GM18909 (cell line): ENCODE results near the gene MAP2K3.
"Not testable (repeated sequence)": the region's sequence is repeated elsewhere in the genome, so short reads cannot be mapped to it uniquely, and the experiment has no call there.

Experiments used
- ATAC-seq: cut with Tn5 transposase; IDR thresholded peaks from one replicate; pipeline ENCODE4 v1.9.1; 2021; ENCODE audit warnings: mild to moderate bottlenecking; ENCODE audit not compliant: unreplicated experiment, poor library complexity

The MAP2K3 gene

DNA sequence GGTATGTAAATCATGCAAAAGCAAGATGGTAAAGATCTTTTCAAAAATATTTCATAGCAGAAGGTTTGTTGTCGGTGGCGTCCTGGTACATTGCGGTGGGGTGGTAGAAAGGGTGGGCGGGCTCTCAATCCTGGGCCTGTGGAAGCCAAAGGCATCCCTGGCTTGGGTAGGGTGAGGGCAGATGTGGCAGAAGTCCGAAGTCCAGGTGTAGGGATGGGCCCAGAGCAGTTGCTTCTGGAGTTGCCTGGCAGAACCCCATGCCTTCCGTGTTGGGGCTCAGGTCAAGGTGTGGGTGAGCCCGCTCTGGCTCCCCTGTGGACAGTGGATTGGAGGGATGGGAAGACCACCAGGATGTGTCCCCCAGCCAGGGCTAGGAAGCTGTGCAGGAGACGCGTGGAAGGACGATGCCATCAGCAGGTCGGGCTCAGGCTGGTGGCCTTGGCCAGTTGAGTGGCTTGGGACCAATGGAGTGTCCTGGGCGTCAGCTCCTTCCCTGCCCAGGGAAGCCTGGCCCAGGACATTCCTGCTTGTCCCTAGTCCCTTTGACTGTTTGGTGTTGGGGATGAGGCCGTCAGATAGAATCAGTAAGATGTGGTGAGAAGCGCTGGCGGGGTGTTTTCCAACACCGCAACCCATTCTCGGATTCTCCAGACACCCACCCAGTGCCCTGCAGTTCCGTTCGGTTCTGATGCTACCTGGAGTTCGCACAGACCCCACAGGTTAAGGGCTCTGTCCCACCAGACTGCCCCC, 21.1 kb downstream of the MAP2K3 start:
- ATAC-seq, result not testable (repeated sequence)

DNA sequence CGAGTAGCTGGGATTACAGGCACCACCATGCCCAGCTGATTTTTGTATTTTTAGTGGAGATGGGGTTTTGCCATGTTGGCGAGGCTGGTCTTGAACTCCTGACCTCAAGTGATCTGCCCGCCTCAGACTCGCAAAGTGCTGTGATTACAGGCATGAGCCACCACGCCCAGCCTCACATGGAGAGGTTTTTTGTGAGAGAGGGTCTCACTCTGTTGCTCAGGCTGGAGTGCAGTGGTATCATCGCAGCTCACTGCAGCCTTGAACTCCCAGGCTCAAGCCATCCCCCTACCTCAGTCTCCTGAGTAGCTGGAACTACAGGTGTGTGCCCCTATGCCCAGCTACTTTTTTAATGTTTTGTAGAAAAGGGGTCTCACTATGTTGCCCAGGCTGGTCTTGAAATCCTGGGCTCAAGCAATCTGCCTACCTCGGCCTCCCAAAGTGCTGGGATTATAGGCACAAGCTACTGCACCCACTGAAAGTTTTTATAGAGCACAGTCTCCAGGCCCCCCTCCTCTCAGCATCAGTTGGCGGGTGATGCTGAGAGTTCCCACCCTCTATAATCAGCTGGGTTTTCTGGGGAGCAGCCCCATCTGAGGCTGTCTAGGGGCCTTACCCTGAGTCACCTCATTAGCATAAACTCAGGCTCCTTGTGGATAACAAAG, 22.2 kb downstream of the MAP2K3 start:
- not testable (repeated sequence) for ATAC-seq

DNA sequence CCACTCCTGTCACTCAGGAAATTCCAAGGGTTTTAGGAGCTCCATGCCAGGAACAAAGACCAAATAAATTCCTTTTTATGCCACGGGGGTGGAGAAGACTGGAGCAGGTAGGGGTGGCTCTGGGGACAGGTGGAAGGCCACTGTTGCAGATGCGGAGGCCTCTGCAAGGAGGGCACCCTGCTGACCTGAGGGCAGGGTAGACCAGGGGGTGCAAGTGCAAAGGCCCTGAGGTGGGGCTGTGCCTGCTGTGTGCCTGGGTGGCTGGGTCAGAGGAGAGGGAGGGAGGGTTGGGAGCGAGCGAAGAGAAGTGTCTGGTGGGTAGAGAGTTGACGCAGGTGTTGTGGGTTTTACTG, 22.7 kb downstream of the MAP2K3 start:
- ATAC-seq, result not testable (repeated sequence)

DNA sequence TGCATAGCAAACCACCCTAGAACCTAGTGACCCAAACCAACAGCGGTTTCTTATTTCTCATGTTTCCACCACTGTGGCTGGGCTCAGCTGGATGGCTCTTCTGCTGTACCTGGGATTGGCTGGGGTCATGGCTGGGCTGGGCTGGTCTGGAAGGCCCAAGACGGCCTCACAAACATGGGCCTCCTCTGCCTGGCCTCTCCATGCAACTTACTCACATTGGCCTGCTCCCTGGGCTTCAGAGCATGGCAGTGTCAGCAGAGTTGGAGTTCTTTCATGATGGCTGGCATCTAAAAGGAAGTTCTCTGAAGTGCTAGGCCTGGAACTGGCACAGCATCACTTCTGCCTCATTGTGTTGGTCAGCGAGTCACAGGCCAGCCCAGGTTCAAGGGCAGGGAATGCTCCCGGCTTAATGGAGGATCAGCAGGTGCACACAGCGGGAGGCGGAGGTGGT, 24.4 kb downstream of the MAP2K3 start:
- ATAC-seq, result not testable (repeated sequence)

DNA sequence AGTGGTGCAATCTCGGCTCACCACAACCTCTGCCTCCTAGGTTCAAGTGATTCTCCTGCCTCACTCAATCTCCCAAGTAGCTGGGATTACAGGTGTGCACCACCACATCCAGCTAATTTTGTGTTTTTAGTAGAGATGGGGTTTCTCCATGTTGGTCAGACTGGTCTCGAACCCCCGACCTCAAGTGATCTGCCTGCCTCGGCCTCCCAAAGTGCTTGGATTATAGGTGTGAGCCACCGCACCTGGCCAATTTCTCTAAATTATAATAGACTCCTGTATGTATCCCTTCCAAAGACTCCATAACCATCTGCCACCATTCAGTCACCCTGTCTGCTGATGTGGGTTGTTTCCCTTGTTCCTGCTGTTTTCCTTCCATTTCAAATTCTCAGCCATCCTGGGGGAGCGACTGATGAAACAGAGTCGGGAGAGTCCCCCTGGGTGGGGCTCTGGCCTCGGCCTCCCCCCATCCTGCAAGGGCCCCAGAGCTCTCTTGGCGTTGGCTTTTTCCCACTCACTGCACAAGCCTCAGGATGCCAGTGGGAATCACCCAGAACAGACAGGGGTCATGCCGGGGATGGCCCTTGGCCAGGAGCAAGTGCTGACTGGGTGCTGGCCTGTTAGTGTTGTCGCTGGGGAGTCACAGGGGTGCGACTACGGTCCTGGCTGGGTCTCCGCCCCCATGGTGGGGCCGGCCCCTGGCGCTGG, 25.7 kb downstream of the MAP2K3 start:
- ATAC-seq, result not testable (repeated sequence)

DNA sequence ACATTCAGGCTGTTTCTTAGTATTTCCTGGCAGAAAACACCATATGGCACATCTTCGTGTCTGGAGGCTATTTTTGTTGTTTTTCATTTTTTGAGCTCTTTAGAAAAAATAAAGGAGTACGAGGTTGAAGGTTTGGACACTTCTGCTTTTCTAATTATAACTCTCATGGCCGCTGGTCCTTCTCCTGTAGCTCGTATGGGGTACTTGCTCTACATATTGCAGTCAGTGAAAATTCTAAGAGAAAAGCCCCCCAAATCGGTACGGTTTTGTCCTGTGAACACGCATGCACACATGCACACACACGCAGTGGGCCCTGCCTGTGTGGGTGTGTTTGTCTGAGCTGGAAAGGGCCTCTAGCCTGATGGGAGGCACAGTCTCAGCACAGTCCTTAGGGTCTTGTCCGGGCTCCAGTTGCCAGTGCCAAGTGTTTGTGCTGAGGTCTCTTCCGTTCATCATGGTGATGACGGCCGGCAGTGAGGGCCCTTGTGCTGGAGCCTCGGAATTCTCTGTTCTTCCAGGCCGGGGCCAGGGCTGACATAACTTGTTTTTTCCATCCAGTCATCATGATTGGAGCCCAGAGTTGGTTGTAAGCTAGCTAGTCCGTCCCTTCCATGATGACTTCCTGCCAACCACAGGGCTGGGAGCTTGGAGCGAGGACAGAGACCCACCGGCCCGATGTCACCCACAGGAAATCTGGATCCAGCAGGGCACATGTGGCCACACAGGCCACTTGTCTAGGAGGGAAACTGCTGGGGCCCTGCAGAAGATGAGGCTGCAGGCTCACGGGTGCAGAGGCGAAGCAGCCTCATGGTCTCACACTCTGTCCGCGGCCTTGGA, 26.5 kb downstream of the MAP2K3 start:
- ATAC-seq, result not testable (repeated sequence)

DNA sequence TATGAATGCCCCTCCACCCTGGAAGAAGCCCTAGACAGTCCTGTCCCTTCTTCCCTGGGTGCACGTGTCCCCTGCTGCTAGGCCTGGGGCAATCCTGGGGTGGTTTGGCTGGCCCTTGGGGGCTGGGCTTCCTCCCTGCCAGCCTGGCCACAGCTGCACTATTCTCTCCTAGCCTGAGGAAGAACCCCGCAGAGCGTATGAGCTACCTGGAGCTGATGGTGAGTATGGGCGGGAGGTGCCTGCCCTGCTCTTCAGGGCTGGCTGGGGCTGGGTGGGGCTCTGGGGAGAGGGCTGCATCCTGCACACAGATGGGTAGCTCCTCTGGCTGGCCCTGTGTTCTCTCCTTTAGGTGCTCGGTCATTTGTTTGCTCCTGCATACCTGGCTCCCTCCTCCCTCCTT, 28.8 kb downstream of the MAP2K3 start:
- ATAC-seq, result no peak

DNA sequence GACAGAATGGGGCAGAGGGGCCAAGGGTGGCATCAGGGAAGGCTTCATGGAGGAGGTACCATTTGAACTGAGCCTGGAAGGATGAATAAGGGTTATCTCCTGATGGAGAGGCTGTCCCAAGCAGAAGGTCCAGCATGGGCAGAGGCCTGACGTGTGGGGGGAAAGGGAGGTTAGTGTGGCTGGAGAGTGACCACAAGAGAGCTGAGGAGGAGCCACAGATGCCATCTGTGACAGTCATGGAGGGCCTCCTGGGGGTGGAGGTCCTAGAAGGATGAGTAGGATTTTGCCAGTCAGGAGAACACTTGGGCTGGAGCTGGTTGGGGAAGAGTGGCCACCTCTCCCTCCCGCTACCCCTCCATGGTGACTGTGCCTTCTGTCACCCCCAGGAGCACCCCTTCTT, 29.2 kb downstream of the MAP2K3 start:
- not testable (repeated sequence) for ATAC-seq

DNA sequence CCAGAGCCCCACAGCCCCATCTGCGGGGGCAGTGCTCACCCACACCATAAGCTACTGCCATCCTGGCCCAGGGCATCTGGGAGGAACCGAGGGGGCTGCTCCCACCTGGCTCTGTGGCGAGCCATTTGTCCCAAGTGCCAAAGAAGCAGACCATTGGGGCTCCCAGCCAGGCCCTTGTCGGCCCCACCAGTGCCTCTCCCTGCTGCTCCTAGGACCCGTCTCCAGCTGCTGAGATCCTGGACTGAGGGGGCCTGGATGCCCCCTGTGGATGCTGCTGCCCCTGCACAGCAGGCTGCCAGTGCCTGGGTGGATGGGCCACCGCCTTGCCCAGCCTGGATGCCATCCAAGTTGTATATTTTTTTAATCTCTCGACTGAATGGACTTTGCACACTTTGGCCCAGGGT, 29.8 kb downstream of the MAP2K3 start:
- not testable (repeated sequence) for ATAC-seq

DNA sequence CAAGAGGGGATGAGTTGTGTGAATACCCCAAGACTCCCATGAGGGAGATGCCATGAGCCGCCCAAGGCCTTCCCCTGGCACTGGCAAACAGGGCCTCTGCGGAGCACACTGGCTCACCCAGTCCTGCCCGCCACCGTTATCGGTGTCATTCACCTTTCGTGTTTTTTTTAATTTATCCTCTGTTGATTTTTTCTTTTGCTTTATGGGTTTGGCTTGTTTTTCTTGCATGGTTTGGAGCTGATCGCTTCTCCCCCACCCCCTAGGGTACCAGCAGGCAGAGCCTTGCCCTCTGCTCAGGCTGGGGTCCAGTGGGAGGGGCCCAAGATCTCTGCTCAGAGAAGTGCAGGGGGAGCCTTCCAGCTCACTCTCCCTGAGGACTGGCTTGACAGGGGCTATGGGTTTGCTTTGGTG, 30.2 kb downstream of the MAP2K3 start:
- not testable (repeated sequence) for ATAC-seq

DNA sequence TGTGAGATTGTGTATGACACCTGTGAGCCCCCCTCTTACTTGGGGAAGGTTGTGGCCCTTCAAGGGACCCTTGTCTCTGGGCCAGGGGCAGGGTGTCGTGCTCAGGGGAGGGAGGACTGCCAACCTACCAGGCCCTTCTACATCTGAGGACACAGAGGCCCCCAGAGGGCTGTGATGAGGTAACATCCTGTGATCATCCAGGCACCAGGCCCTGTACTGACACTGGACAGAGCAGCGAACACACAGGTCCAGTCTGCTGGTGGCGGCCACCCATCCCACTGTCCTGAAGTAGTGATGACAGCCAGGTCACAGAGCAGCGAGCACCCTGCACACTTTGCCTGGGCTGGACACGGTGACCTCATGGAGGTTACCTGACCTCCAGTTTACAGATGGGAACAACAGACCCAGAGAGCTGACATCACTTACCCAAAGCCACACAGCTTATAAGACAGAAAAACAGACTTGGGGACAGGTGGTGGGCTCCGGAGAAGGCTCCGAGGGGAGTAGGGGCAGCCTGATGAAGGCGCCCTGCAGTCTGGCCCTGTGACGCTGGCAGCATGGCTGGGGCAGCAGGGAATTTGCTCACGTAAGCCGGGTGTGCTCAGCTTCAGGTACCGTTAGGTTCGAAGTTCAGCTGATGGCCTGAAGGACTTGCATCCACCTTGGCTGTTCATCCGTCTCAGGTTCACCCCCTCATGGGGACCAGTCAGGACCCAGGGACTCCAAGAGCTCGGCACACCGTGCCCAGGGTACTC, 30.9 kb downstream of the MAP2K3 start:
- not testable (repeated sequence) for ATAC-seq

DNA sequence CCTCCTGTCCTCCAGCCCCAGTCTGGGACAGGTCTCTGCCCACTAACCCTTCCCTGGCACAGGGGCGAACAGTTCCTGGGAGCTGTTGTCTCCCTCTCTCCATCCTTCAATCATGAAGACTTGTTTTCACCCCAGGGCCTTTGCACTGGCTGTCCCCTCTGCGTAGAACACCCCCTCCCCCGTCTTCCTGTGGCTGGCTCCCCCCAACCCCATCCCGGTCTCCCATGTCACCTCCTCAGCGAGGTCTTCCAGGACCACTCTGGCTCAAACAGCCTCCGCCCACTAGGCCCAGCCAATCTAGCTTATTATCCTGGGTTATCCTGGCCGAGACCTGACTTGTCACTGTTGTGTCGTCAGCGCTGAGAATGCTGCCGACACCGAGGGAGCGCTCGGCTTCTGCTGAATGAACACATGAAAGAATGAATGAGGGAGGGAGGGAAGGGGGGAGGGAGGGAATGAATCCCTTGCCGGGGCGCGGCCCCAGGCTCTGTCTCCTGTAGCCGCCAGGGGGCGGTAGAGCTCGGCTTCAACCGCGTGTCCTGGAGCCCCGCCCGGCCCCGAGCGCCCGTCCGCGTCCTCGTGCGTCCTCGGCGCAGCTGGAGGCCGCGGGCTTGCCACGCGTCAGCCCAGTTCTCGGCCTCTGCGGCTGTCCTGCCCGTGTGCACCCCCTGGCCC, 31.8 kb downstream of the MAP2K3 start:
- ATAC-seq, result peak; percentile 49

DNA sequence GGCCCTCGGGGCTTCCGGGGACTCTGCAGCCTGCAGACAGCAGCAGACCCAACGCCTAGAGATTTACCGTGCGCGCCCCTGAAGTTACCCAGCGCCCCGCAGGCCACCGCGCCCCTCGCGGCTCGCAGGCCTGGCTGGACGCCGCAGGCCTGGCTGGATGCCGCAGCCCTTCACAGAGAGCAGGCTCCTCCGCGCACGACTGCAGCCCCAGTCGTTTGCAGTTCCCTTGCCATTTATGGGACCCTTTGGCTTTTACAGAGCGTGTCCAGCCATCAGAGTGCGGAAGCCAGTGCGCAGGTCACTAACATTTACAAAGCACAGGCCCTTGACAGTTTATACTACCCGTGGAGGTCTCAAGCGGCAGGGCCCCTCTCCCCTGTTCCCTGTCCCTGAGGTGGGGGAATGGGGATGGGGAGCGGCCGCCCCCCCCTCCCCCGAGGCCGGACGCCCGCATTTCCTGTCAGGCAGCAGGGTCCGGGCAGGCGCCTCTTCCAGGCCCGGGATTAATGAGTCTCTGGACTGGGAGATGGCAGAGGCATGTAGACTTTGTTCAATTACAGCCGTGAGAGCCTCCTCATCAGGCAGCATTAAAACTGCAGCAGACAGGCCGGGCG, 32.5 kb downstream of the MAP2K3 start:
- peak; percentile 16 for ATAC-seq

DNA sequence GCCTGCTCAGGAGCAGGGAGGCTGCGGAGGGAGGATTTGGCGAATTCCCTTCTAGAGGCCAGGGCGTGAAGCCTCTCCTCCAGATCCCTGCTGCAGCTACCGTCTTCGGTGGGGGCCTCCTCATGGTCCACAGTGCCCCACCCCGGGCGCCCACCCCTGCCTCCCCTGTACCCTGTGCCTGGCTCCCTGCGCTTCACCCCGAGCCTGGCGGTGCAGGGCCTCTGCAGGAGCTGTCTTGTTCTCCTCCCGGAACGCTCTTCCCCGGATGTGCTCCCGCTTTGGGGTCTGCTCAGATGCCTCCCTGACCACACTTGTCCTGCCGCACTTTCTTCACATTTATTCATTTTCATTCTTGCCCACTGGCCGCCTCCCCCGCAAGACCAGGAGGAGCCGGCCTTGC, 33.3 kb downstream of the MAP2K3 start:
- ATAC-seq, result not testable (repeated sequence)

DNA sequence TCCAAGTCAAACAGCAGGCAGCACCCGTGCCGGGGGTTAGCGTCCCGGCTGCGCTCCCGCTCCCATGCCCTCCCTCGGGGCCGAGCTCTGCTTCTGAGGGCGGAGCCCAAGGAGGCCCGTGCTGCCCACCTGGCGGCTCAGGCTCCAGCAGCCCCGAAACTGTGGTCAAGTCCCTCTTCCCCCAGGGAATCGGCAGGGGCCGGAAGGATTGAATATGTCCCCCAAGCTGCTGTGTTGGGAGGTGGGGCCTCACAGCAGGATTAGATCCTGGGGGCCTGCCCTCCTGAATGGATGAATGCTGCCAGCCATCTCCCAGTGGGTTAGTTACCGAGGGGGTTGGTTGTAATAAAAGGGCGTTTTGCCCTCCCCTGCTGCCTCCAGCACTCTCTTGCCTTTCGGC, 33.9 kb downstream of the MAP2K3 start:
- no peak for ATAC-seq

DNA sequence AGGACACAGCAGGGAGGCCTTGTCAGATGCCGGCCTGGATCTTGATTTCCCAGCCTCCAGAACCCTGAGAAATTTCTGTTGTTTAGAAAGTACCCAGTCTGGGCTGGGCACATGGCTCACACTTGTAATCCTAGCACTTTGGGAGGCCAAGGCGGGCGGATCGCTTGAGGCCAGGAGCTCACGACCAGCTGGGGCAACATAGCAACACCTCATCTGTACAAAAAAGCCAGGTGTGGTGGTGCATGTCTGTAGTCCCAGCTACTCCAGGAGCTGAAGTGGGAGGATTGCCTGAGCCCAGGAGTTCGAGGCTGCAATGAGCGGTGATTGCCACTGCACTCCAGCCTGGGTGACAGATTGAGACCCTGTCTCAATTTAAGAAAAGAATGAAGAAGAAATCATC, 34.3 kb downstream of the MAP2K3 start:
- not testable (repeated sequence) for ATAC-seq

DNA sequence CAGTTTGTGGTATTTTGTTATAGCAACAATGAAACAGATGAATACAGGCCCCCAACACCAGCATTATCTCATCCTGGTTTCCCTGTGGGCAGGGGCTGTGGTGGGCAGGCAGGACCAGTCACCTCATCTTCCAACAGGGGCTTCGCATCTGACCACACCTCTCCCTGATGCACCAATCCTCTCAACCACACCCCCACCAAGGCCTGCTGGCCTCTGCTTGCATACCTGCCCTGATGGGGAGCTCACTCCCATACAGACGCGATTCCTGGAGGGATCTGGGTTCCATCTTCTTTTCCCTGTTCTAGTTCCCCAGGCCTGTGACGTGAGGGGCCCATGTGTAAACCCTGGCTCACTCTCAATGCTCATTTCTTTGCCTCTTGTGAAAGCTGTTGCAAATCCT, 34.7 kb downstream of the MAP2K3 start:
- not testable (repeated sequence) for ATAC-seq

DNA sequence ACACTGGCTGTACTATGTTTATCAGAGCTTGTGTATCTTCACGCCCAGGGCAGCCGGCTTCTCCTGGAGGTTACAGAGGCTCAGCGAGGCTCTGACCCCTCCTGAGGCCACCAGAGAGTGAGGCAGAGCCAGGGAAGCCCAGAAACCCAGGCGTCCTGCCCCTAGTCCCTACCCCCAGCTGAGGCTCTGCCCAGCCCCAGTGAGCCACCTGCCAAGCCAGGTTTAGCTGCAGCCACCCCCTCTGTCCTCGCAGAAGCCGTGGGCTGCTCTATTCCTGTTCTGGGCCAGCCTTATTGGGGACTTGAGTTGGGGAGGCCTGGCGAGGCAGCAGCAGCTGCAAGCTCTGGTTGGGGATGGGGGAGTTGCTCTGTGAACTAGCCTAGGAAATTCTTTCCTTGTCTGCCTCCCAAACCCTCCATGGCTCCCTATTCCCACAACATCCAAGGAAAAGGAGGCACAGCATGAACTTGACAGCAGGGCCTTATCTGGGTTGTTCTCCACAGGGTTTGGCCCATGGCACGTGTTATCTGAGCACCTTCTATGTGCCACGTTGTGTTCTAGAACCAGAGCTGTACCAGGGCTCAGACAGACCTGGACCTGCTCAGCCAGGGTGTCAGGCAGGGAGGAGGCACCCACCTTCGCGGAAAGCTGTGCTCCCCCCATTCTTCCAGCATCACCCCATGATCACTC, 35.3 kb downstream of the MAP2K3 start:
- ATAC-seq, result not testable (repeated sequence)
